Measurements from ENCODE around the gene SLC22A15. TPM values are rescaled to one million over a fixed set of nuclear protein-coding genes. Genes with fewer than 3 reads are reported as not detected.

SLC22A15 gene
- total and polyA plus RNA-seq, 10 of the 15 experiments (the other 5 are each of a cell fraction or from before 2014, with no cell fraction given), result 0.05 to 2.8 (median 0.13) TPM; not detected in 1

GRCh38 chr1:116031302-116031835 is 55.1 kb downstream of the SLC22A15 start:
- H3K4me3 ChIP-seq, result no peak overlapping the region
- intact Hi-C loops (cut with micrococcal nuclease; ENCODE audit: unreplicated experiment) (no loop called here), in situ Hi-C loops (cut with MboI) (no loop called here)
- WGBS (ENCODE audit: insufficient coverage, insufficient replicate concordance, low lambda C conversion rate, missing lambda C conversion rate), result 54% methylated on average over 13 of the region's 13 CpGs
- no peaks in the 10 kb centered on the region for H3K79me2 ChIP-seq (ENCODE audit: control insufficient read depth, insufficient read depth, low read length)
- ChIA-PET RAD21 (ENCODE audit: unreplicated experiment) (no interaction called here), CTCF (interaction anchor here (6.8 kb wide), 1 partner anchor 11 kb away, joined by 60 read pairs; no protein-coding TSS in a partner anchor), SMC1A (ENCODE audit: uncharacterized antibody, unreplicated experiment) (interaction anchor here (1.0 kb wide), 1 partner anchor 10 kb away, joined by 3 read pairs; no protein-coding TSS in a partner anchor), POLR2A (no interaction called here)
- DNase-seq (ENCODE audit: low read depth, low spot score) (no peak), ATAC-seq (no peak), FAIRE-seq (no peak)
- no peak overlapping the region for H2AFZ ChIP-seq (ENCODE audit: control insufficient read depth, low read depth, low read length)
- no peaks in the 10 kb centered on the region for H3K36me3 ChIP-seq (ENCODE audit: control insufficient read depth in 2 of 2, insufficient read depth in 2 of 2, low read length in 1 of 2)
- no peak overlapping the region for H3K9ac ChIP-seq (ENCODE audit: control insufficient read depth, insufficient read depth, low read length)
- H3K9me3 ChIP-seq (replicated peaks; ENCODE audit: control insufficient read depth, insufficient read depth, low read length), result no peaks in the 10 kb centered on the region
- no TSS peak for BruUV-seq (replicated peaks)
- H3K4me2 ChIP-seq (ENCODE audit: control insufficient read depth, insufficient read depth), result no peak overlapping the region
- no peak overlapping the region for H3K27ac ChIP-seq (ENCODE audit: control insufficient read depth, insufficient read depth)
- no peaks in the 10 kb centered on the region for H4K20me1 ChIP-seq (ENCODE audit: control insufficient read depth, insufficient read depth)
- no peaks in the 10 kb centered on the region for H3K4me1 ChIP-seq (ENCODE audit: control insufficient read depth, insufficient read depth, low read length)
- no peaks in the 10 kb centered on the region for H3K27me3 ChIP-seq (replicated peaks in 1 of 2; ENCODE audit: control insufficient read depth in 2 of 2, insufficient read depth in 2 of 2, low read length in 1 of 2)
- TF ChIP-seq PAX8 (IDR thresholded peaks at IDR 0.05) (no peak), ZNF592 (IDR thresholded peaks at IDR 0.05) (no peak), YBX1 (IDR thresholded peaks at IDR 0.05) (no peak), RELB (IDR thresholded peaks at IDR 0.05; ENCODE audit: low read depth) (no peak), SKIL (IDR thresholded peaks at IDR 0.05; ENCODE audit: low read depth, poor library complexity, severe bottlenecking) (no peak), SP1 (IDR thresholded peaks at IDR 0.05; ENCODE audit: low read depth, low read length) (no peak), ASH2L (IDR thresholded peaks at IDR 0.05; ENCODE audit: borderline replicate concordance, low read depth) (no peak), ZNF217 (IDR thresholded peaks at IDR 0.05) (no peak), HDAC6 (IDR thresholded peaks at IDR 0.05; ENCODE audit: unreplicated experiment) (no peak), REST (IDR thresholded peaks at IDR 0.05; ENCODE audit: low read depth, low read length) (no peak), MYC (IDR thresholded peaks at IDR 0.05; ENCODE audit: insufficient read depth, insufficient read length, insufficient replicate concordance, low read length, severe bottlenecking) (no peak), YY1 (IDR thresholded peaks at IDR 0.05; ENCODE audit: low read depth, low read length) (no peak), LARP7 (IDR thresholded peaks at IDR 0.05) (no peak)

Measured in GM12878 (cell line).